Dendritic cell treated with granulocyte-macrophage colony-stimulating factor and Interleukin-4, amounts not matched to agents 40 ng/mL and 50 ng/mL, for 4 days (primary cell): Measurements from ENCODE around the gene ADAM12.

Experiments
- H3K27ac Mint-ChIP-seq: one replicate; pipeline ENCODE4 v1.8.0; 2022; ENCODE audit warnings: mild to moderate bottlenecking, mixed read lengths
- H3K27me3 Mint-ChIP-seq: one replicate; pipeline ENCODE4 v1.8.0; 2022; ENCODE audit warnings: mild to moderate bottlenecking, mixed read lengths
- H3K36me3 Mint-ChIP-seq: one replicate; pipeline ENCODE4 v1.8.0; 2022; ENCODE audit warnings: low read depth, mixed read lengths
- H3K4me1 Mint-ChIP-seq: one replicate; pipeline ENCODE4 v1.8.0; 2022; ENCODE audit warnings: low read depth, mixed read lengths
- H3K4me3 Mint-ChIP-seq: one replicate; pipeline ENCODE4 v1.8.0; 2022; ENCODE audit warnings: mild to moderate bottlenecking, moderate library complexity, mixed read lengths
- H3K9me3 Mint-ChIP-seq: one replicate; pipeline ENCODE4 v1.8.0; 2022; ENCODE audit warnings: mixed read lengths
- intact Hi-C: fragments of 100-400 bp; cut with micrococcal nuclease; formaldehyde crosslinking; loops from one replicate; pipeline ENCODE4 v1.15.0; 2022

The ADAM12 gene

DNA sequence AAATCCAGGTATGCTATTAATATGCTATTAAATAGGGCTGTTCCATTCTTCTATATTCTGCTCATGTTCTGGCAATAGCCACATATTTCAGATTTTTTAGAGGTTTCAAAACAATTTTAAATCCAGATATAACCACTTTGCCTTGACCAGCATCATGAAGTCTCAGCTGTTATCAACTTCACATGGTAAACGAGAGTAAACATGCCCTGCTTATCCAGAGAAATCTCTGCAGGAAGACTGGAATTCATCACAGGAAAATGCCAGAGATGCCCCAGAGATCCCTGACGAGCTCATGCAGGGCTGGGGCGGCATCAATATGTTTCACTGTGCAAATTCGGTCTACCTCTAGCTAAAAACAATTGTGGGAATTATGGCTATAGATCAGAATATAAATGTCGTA is 365.4 kb downstream of the ADAM12 start:
- intact Hi-C loops, result no loop called here
- H3K9me3 Mint-ChIP-seq, result peaks cover 7% of the 10 kb centered on the region
- no peaks in the 10 kb centered on the region for H3K36me3 Mint-ChIP-seq
- no peak overlapping the region for H3K4me3 Mint-ChIP-seq
- H3K27me3 Mint-ChIP-seq, result peaks cover 12% of the 10 kb centered on the region
- H3K27ac Mint-ChIP-seq, result no peak overlapping the region
- peaks cover 13% of the 10 kb centered on the region for H3K4me1 Mint-ChIP-seq

DNA sequence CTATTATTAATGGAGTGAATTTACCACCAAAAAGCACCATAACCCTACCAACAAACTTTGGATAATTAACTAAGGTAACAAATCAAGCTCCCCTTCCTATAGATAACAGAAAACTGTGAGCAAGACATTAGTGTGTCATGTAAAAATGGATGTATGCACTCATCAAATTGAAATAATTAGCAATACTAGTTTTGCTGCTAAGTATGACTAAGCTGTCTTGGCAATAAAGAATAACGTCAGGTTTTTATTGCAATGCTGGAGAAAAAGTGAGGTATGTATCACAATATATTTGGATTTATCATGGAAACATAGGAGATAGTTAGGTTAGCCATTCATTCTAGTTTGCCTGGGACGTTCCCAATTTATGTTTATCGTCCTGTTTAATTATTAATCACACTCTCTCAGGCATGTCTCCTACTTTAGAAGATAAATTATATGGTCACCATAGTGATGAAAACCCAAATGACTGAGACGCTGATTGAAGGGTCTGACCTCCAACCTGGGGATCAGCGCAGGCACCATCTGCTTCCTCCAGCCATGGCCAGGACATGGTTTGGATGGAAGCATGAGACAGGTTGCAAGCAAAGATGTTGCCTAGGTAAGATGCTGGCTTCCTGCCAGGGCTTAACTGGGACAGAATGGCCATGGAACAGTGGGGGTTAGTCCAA is 366.3 kb downstream of the ADAM12 start:
- Mint-ChIP-seq H3K36me3 (no peaks in the 10 kb centered on the region), H3K27me3 (peaks cover 12% of the 10 kb centered on the region), H3K4me1 (peaks cover 5% of the 10 kb centered on the region), H3K9me3 (no peaks in the 10 kb centered on the region), H3K4me3 (no peak overlapping the region), H3K27ac (no peak overlapping the region)
- intact Hi-C loops, result no loop called here

GRCh38 chr10:126017961-126018560 is 370.2 kb downstream of the ADAM12 start:
- no peaks in the 10 kb centered on the region for H3K36me3 Mint-ChIP-seq
- intact Hi-C loops, result no loop called here
- no peaks in the 10 kb centered on the region for H3K9me3 Mint-ChIP-seq
- peaks cover 2% of the 10 kb centered on the region for H3K27me3 Mint-ChIP-seq
- peaks cover 9% of the 10 kb centered on the region for H3K4me1 Mint-ChIP-seq
- H3K27ac Mint-ChIP-seq, result no peak overlapping the region
- no peak overlapping the region for H3K4me3 Mint-ChIP-seq

GRCh38 chr10:126016882-126017281 is 371.4 kb downstream of the ADAM12 start:
- H3K36me3 Mint-ChIP-seq, result no peaks in the 10 kb centered on the region
- H3K4me3 Mint-ChIP-seq, result no peak overlapping the region
- intact Hi-C loops, result no loop called here
- H3K9me3 Mint-ChIP-seq, result no peaks in the 10 kb centered on the region
- H3K27ac Mint-ChIP-seq, result no peak overlapping the region
- no peaks in the 10 kb centered on the region for H3K27me3 Mint-ChIP-seq
- H3K4me1 Mint-ChIP-seq, result peaks cover 9% of the 10 kb centered on the region

- Mint-ChIP-seq H3K27ac (no peak overlapping the region), H3K4me1 (peaks cover 9% of the 10 kb centered on the region)
- intact Hi-C loops, result no loop called here
Observed at GRCh38 chr10:126016156-126016805, 372.0 kb downstream of the ADAM12 start.

GRCh38 chr10:126015413-126015812 is 372.9 kb downstream of the ADAM12 start:
- Mint-ChIP-seq H3K36me3 (no peaks in the 10 kb centered on the region), H3K4me3 (no peak overlapping the region), H3K9me3 (no peaks in the 10 kb centered on the region), H3K27ac (no peak overlapping the region), H3K4me1 (peaks cover 9% of the 10 kb centered on the region), H3K27me3 (no peaks in the 10 kb centered on the region)
- intact Hi-C loops, result no loop called here

More at GRCh38 chr10:126016156-126016805, 372.0 kb downstream of the ADAM12 start:
- no peaks in the 10 kb centered on the region for H3K27me3 Mint-ChIP-seq
- no peaks in the 10 kb centered on the region for H3K9me3 Mint-ChIP-seq
- H3K36me3 Mint-ChIP-seq, result no peaks in the 10 kb centered on the region
- H3K4me3 Mint-ChIP-seq, result no peak overlapping the region

DNA sequence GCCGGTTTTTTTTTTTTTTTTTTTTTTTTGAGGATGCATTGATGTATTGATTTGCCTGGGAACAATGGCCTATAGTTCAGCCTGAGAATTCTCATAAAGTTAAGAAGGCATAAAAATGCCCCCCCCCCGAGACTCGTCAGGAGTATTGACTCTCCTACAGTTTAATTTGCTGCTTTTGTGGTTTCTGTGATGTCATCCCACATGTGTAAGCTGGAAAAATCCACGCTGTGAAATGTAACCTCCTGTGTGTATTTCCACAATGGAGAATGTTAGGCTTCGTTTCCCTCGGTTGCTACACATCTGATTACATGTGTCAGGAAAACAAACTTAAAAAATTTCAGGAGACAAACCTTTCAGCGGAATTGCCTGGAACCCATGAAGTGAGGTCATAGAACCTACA is 374.0 kb downstream of the ADAM12 start:
- Mint-ChIP-seq H3K27ac (no peak overlapping the region), H3K9me3 (no peaks in the 10 kb centered on the region), H3K27me3 (no peaks in the 10 kb centered on the region), H3K4me1 (peaks cover 9% of the 10 kb centered on the region), H3K36me3 (no peaks in the 10 kb centered on the region), H3K4me3 (no peak overlapping the region)
- intact Hi-C loops, result no loop called here

- H3K36me3 Mint-ChIP-seq, result no peaks in the 10 kb centered on the region
- H3K27ac Mint-ChIP-seq, result no peak overlapping the region
- no peak overlapping the region for H3K4me3 Mint-ChIP-seq
- H3K4me1 Mint-ChIP-seq, result peaks cover 9% of the 10 kb centered on the region
- H3K9me3 Mint-ChIP-seq, result no peaks in the 10 kb centered on the region
- H3K27me3 Mint-ChIP-seq, result no peaks in the 10 kb centered on the region
- intact Hi-C loops, result no loop called here
Observed at GRCh38 chr10:126013489-126014281, 374.6 kb downstream of the ADAM12 start.

- no peaks in the 10 kb centered on the region for H3K27me3 Mint-ChIP-seq
- H3K27ac Mint-ChIP-seq, result no peak overlapping the region
- intact Hi-C loops, result no loop called here
- H3K36me3 Mint-ChIP-seq, result no peaks in the 10 kb centered on the region
- no peaks in the 10 kb centered on the region for H3K9me3 Mint-ChIP-seq
- H3K4me3 Mint-ChIP-seq, result no peak overlapping the region
- H3K4me1 Mint-ChIP-seq, result peaks cover 9% of the 10 kb centered on the region
Observed at GRCh38 chr10:126012485-126012884, 375.8 kb downstream of the ADAM12 start.

GRCh38 chr10:126011995-126012394 is 376.3 kb downstream of the ADAM12 start:
- Mint-ChIP-seq H3K4me3 (no peak overlapping the region), H3K4me1 (peaks cover 9% of the 10 kb centered on the region), H3K9me3 (no peaks in the 10 kb centered on the region), H3K36me3 (no peaks in the 10 kb centered on the region), H3K27ac (no peak overlapping the region), H3K27me3 (no peaks in the 10 kb centered on the region)
- intact Hi-C loops, result no loop called here

- Mint-ChIP-seq H3K27ac (no peak overlapping the region), H3K9me3 (no peaks in the 10 kb centered on the region), H3K4me1 (peaks cover 9% of the 10 kb centered on the region), H3K27me3 (no peaks in the 10 kb centered on the region), H3K4me3 (no peak overlapping the region), H3K36me3 (no peaks in the 10 kb centered on the region)
- intact Hi-C loops, result no loop called here
Observed at GRCh38 chr10:126009650-126010049, 378.6 kb downstream of the ADAM12 start.

DNA sequence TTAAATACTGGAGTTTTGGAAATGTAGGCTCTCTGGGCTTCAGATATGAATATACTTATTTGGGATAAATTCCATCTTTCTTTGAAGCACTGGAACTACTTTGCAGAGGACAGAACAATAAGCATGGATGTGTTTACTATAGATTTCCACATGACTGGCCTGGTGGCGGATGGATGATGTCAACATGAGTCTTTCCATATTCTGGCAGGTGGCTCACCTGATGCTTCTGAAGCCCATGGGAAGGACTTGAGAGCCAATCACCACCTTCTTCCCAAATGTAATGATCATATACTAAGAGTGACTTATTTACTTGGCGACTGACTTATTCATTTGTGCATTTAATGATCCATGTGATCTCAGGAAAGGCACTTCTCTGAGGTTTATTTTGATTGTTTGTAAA is 381.4 kb downstream of the ADAM12 start:
- intact Hi-C loops, result no loop called here
- Mint-ChIP-seq H3K27me3 (no peaks in the 10 kb centered on the region), H3K4me3 (no peak overlapping the region), H3K9me3 (no peaks in the 10 kb centered on the region), H3K36me3 (no peaks in the 10 kb centered on the region), H3K27ac (no peak overlapping the region), H3K4me1 (no peaks in the 10 kb centered on the region)

- no peaks in the 10 kb centered on the region for H3K27me3 Mint-ChIP-seq
- intact Hi-C loops, result no loop called here
- H3K4me3 Mint-ChIP-seq, result no peak overlapping the region
- H3K27ac Mint-ChIP-seq, result no peak overlapping the region
- no peaks in the 10 kb centered on the region for H3K9me3 Mint-ChIP-seq
- no peaks in the 10 kb centered on the region for H3K36me3 Mint-ChIP-seq
- no peaks in the 10 kb centered on the region for H3K4me1 Mint-ChIP-seq
Observed at GRCh38 chr10:126006264-126006663, 382.0 kb downstream of the ADAM12 start.

GRCh38 chr10:126004752-126005151 is 383.5 kb downstream of the ADAM12 start:
- H3K9me3 Mint-ChIP-seq, result no peaks in the 10 kb centered on the region
- no peaks in the 10 kb centered on the region for H3K27me3 Mint-ChIP-seq
- no peak overlapping the region for H3K4me3 Mint-ChIP-seq
- intact Hi-C loops, result no loop called here
- no peaks in the 10 kb centered on the region for H3K36me3 Mint-ChIP-seq
- H3K27ac Mint-ChIP-seq, result no peak overlapping the region
- no peaks in the 10 kb centered on the region for H3K4me1 Mint-ChIP-seq
